GM21737 (cell line): ENCODE results near the gene UGT1A4.

Experiments
- ATAC-seq: cut with Tn5 transposase; IDR thresholded peaks from one replicate; pipeline ENCODE4 v1.9.1; 2021; ENCODE audit warnings: mild to moderate bottlenecking, moderate library complexity; ENCODE audit not compliant: unreplicated experiment

The UGT1A4 gene

GRCh38 chr2:233807966-233808935 is 89.7 kb downstream of the UGT1A4 start:
- no peak for ATAC-seq

GRCh38 chr2:233810385-233810784 is 91.8 kb downstream of the UGT1A4 start:
- ATAC-seq, result no peak

GRCh38 chr2:233811087-233811486 is 92.6 kb downstream of the UGT1A4 start:
- ATAC-seq, result no peak

- no peak for ATAC-seq
These were observed 93.2 kb downstream of the UGT1A4 start for GRCh38 chr2:233811732-233812131.

- no peak for ATAC-seq
These were observed 94.9 kb downstream of the UGT1A4 start for GRCh38 chr2:233813236-233814055.

- no peak for ATAC-seq
These were observed 95.7 kb downstream of the UGT1A4 start for GRCh38 chr2:233814056-233814835.

GRCh38 chr2:233815861-233816260 is 97.3 kb downstream of the UGT1A4 start:
- no peak for ATAC-seq

- ATAC-seq, result no peak
These were observed 97.8 kb downstream of the UGT1A4 start for GRCh38 chr2:233816334-233816733.

GRCh38 chr2:233816771-233817170 is 98.2 kb downstream of the UGT1A4 start:
- no peak for ATAC-seq

- no peak for ATAC-seq
These were observed 98.9 kb downstream of the UGT1A4 start for GRCh38 chr2:233817361-233817911.

- no peak for ATAC-seq
These were observed 99.6 kb downstream of the UGT1A4 start for GRCh38 chr2:233817995-233818638.

- no peak for ATAC-seq
These were observed 100.4 kb downstream of the UGT1A4 start for GRCh38 chr2:233818639-233819621.

GRCh38 chr2:233819884-233820773 is 101.6 kb downstream of the UGT1A4 start:
- ATAC-seq, result no peak

GRCh38 chr2:233820774-233821105 is 102.2 kb downstream of the UGT1A4 start:
- ATAC-seq, result no peak

GRCh38 chr2:233821196-233821595 is 102.7 kb downstream of the UGT1A4 start:
- no peak for ATAC-seq

GRCh38 chr2:233821709-233822100 is 103.2 kb downstream of the UGT1A4 start:
- ATAC-seq, result no peak

- ATAC-seq, result no peak
These were observed 103.7 kb downstream of the UGT1A4 start for GRCh38 chr2:233822101-233822771.
